HG03060 (cell line): ENCODE data around the gene STX16.
"Not testable (repeated sequence)": the region's sequence is repeated elsewhere in the genome, so short reads cannot be mapped to it uniquely, and the experiment has no call there.

Experiments used
- ATAC-seq: cut with Tn5 transposase; IDR thresholded peaks from one replicate; pipeline ENCODE4 v1.9.1; 2021; ENCODE audit warnings: low read depth, moderate number of reproducible peaks; ENCODE audit not compliant: unreplicated experiment

Gene STX16

GRCh38 chr20:58635279-58635665 is 15.8 kb upstream of the STX16 start:
- ATAC-seq: no peak

DNA sequence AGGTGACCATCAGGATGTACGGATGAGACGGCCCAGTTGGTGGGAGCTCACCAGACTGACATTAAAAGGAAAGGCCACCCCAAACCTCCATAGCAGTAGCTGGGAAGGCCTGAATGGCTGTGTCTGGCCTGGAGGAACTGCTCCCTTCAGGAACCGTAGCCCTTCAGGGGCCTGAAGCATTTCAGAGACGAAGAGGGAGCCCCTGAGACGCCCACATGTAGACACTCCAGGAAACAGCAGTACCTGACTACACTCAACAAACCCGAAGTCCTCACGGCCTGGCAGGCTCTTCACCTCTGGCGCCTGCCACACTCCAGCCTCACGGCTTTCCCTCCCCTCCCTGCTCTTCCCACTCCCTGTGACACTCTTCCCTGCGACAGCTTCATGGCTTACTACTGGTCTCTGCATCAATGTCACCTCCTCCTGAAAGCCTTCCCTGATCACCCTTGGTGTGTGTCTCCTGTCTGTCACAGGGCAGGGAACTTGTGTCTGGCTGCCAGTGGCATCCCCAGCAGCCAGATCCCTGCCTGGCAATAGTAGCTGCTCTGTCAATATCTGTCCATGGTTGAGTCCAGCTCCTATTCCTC is 14.6 kb upstream of the STX16 start:
- no peak for ATAC-seq

DNA sequence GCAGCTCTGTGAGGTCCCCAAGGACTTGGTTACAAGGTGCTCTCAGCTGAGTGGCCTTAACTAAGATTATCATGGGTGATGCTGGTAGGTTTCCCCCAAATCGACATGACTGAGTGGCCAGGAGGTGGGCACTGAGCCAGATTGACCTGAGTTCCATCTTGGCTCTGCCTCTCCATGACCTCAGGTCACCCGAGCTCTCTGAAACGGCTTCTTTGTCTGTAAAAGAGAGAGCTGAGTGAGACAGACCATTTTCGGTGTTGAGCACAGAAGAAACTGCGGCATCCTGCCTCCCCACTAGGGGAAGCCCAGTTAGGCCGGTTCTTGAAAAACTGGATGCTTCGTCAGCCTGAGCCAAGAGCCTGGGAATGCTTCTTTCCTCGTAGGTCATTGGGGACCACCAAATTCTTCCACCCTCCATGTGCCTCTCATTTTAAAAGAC is 14.1 kb upstream of the STX16 start:
- no peak for ATAC-seq

DNA sequence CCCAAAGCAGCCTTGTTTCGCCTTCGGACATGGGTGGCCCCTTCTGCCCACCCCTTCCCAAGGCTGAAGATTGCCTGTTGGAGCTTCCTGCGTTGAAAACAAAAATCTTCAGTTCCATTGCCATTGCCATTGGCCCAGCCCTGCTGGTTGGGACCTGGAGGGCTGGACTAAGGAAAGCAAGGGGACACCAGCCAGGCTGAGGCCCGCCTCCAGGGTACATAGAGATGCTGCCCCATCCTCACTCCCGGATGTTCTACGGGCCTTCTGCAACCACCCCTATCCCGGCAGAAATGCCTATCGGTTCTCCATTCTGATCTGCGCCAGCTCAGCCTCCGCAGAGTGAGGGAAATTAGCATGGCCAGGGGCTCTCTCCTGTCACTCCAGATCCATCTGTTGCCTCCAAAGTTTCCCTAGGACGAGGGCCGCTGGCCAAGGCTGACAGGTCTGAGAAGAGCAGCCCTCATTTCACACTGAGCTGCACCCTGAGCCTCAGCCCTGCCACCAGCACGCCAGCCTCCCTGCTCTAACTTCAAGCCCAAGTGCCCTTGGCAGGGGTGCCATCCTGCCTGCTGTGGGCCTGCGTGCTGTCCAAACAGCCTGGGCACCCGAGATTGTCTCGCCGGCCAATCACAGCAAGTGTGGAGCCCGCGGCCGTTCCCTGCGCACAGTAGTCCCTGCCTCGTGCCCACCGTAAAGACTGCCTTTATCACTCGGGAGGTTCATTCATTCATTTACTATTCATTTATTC is 13.4 kb upstream of the STX16 start:
- no peak for ATAC-seq

GRCh38 chr20:58638467-58639181 is 12.5 kb upstream of the STX16 start:
- no peak for ATAC-seq

- no peak for ATAC-seq
These were observed 11.6 kb upstream of the STX16 start for GRCh38 chr20:58639182-58640146.

DNA sequence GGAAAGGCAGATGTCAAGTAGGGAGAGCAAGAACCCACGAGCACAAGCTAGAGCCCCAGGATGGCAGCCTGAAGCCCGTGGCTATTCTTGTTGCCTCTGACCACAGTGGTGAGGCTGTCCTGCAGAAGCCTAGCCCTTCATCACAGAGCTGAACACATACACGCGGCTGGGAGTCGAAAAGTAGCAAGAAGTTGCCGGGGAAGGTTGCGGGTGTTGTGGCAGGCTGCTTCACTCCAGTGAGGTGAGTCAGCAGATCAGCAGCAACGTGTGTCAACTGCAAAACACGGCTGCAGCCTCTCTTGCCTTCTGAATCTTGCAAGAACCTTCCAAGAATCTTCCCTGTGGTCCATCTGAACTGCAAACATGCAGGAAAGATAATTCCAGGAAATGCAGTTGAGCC is 10.6 kb upstream of the STX16 start:
- ATAC-seq: no peak

- no peak for ATAC-seq
These were observed 8.6 kb upstream of the STX16 start for GRCh38 chr20:58642441-58642840.

- not testable (repeated sequence) for ATAC-seq
These were observed 8.2 kb upstream of the STX16 start for GRCh38 chr20:58642896-58643295.

- ATAC-seq: no peak
These were observed 5.6 kb upstream of the STX16 start for GRCh38 chr20:58645412-58645968.

DNA sequence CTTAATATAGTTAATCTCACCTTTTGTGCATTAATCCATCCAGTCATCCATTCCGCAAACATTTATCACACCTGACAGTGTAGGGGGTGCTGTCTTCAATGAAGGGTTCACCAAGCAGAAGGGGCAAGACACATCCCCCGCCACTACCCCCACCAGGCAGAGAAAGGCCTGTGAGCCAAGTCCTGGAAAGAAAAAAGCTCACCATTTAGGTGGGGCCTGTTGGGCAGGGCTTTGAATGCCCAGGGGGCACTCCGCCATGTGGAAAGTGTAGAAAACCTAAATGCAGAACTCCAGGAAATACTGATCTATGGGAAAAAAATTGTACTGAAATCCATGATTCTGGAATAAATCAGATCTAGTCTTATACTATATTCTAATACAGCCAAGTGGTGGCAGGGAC is 4.8 kb upstream of the STX16 start:
- ATAC-seq: no peak

- ATAC-seq: no peak
These were observed 4.4 kb upstream of the STX16 start for GRCh38 chr20:58646703-58647102.

GRCh38 chr20:58647162-58647795 is 3.8 kb upstream of the STX16 start:
- ATAC-seq: no peak

DNA sequence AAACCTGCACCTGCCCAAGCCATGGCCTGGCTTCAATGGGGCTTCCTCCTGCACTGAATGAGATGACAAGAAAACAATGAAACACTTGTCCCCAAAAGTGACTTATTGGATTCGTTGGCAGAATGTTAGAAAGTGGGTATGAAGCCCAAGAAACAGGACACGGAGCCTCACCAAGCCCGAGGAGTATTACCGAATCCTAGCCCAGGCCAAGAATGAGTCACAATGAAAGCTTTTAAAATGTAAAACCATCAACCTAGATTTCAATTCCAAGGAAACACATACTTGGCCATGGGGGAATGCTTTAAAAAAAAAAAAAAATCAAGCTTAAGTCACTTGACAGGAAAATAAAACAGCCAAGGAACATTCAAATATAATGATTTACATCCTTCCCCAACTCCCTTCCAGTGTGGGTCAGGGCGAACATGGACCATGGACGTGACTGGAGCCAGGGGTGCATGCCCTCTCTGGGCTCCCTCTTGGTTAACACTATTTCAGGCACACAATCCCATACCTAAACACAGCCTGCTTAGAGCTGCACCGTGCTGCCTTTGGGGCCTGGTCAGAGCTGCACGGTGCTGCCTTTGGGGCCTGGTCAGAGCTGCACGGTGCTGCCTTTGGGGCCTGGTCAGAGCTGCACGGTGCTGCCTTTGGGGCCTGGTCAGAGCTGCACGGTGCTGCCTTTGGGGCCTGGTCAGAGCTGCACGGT is 3.1 kb upstream of the STX16 start:
- ATAC-seq: no peak

GRCh38 chr20:58648502-58648825 is 2.6 kb upstream of the STX16 start:
- ATAC-seq: not testable (repeated sequence)

GRCh38 chr20:58649288-58650180 is 1.5 kb upstream of the STX16 start:
- no peak for ATAC-seq

GRCh38 chr20:58650181-58650775 is 805 bp upstream of the STX16 start:
- no peak for ATAC-seq

DNA sequence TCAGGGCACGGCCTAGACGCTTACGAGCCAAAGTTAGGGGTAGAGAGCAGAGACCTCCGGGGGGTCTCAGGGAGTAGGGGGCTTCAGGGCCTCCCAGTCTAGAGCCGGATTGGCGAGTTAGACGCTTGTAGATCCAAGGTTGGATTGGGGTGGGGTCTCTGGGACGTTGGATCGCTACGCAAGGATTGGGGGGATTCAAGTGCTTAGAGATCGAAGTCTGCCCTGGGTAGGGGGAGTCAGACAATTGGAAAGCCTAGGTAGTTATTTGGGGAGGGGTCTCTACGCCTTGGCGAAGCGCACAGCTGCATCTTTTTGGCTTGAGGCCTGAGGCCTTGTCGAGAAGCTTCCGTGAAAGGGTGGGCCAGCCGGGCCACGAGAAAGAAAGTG is 469 bp downstream of the STX16 start:
- no peak for ATAC-seq
